Fibroblast of the aortic adventitia (primary cell): ENCODE measurements around the gene CHST8. TPM values are rescaled to one million over a fixed set of nuclear protein-coding genes. Genes with fewer than 3 reads are reported as not detected.

ENCODE experiments used
- DNase-seq: peaks from one replicate; pipeline ENCODE4 v3.0.0-alpha.2; 2010; ENCODE audit warnings: low read depth
- H3K4me3 ChIP-seq: 2 replicates; pipeline ENCODE4 v1.5.1; 2011; ENCODE audit warnings: low read depth, mild to moderate bottlenecking, control low read depth, low read length, moderate library complexity
- total RNA-seq: library from RNA; depleted of rRNA; stranded (reverse); fragments of >200 nt; gene quantifications from 2 replicates; pipeline ENCODE4 v1.2.3, GENCODE V29; 2012; ENCODE audit warnings: low replicate concordance
- TF ChIP-seq, protein P1 (sequence below): IDR thresholded peaks from 2 replicates; pipeline ENCODE4 v1.5.1; 2011; ENCODE audit warnings: mild to moderate bottlenecking, low read length, control low read depth, inconsistent platforms; ENCODE audit not compliant: insufficient read depth

CHST8 gene
- total RNA-seq, 1 donor = not detected

DNA sequence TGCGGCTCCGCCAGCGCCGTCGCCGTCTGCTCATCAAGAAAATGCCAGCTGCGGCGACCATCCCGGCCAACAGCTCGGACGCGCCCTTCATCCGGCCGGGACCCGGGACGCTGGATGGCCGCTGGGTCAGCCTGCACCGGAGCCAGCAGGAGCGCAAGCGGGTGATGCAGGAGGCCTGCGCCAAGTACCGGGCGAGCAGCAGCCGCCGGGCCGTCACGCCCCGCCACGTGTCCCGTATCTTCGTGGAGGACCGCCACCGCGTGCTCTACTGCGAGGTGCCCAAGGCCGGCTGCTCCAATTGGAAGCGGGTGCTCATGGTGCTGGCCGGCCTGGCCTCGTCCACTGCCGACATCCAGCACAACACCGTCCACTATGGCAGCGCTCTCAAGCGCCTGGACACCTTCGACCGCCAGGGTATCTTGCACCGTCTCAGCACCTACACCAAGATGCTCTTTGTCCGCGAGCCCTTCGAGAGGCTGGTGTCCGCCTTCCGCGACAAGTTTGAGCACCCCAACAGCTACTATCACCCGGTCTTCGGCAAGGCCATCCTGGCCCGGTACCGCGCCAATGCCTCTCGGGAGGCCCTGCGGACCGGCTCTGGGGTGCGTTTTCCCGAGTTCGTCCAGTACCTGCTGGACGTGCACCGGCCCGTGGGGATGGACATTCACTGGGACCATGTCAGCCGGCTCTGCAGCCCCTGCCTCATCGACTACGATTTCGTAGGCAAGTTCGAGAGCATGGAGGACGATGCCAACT lies 150.5 kb downstream of the CHST8 start:
- no peak for DNase-seq
- no peak overlapping the region for H3K4me3 ChIP-seq

DNA sequence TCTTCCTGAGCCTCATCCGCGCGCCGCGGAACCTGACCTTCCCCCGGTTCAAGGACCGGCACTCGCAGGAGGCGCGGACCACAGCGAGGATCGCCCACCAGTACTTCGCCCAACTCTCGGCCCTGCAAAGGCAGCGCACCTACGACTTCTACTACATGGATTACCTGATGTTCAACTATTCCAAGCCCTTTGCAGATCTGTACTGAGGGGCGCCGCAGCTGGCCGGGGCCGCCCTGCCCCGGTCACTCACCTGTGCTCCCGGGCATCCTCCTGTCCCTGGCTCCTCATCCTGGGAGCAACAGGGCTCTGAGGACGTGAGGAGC lies 151.1 kb downstream of the CHST8 start:
- no peak overlapping the region for H3K4me3 ChIP-seq
- DNase-seq = no peak

More for the DNA sequence above, 150.5 kb downstream of the CHST8 start:
- TF ChIP-seq, protein P1, sequence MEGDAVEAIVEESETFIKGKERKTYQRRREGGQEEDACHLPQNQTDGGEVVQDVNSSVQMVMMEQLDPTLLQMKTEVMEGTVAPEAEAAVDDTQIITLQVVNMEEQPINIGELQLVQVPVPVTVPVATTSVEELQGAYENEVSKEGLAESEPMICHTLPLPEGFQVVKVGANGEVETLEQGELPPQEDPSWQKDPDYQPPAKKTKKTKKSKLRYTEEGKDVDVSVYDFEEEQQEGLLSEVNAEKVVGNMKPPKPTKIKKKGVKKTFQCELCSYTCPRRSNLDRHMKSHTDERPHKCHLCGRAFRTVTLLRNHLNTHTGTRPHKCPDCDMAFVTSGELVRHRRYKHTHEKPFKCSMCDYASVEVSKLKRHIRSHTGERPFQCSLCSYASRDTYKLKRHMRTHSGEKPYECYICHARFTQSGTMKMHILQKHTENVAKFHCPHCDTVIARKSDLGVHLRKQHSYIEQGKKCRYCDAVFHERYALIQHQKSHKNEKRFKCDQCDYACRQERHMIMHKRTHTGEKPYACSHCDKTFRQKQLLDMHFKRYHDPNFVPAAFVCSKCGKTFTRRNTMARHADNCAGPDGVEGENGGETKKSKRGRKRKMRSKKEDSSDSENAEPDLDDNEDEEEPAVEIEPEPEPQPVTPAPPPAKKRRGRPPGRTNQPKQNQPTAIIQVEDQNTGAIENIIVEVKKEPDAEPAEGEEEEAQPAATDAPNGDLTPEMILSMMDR = no peak

DNA sequence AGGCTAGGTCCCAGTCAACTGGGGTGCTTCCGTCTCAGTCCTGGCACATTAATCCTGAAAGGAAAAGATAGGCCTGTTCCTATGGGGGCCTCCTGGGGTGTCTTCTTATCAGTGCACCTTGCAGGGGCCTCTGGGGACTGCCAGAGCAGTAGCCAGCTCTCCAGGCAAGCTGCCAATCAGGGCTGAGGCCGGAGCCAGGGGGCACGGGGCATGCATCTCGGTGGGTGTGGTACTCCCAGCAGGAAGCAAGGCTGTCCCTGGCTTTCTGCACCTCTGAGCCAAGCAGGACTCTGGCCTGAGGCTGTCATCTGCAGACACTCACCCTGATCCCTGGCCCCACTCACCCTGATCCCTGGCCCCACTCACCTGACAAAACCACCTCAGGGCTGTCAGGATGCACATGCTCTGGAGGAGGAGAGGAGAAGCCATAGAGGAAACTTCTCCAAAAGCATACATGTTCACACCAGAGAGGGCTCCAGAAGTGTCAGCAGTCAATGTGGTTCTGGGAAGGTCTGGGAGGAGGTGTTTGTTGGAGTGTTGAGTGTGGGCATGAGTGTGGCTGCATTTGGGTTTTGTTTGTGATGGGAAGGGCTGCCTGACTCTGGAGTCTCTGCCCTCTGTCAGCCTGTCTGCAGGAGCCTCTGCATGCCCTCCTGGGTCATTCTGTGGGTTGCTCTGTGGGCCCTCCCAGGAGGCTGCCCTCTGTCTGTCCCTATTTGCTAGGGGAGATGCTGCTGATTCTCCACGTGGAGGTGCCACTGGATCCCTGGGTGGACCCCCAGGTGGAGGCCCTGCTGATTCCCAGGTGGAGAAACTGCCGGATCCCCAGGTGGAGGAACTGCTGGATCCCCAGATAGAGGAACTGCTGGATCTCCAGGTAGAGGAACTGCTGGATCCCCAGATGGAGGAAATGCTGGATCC lies 152.2 kb downstream of the CHST8 start:
- no peak for DNase-seq
- H3K4me3 ChIP-seq = no peak overlapping the region
- TF ChIP-seq, protein P1 = no peak

More for the DNA sequence above, 151.1 kb downstream of the CHST8 start:
- TF ChIP-seq, protein P1 = no peak

DNA sequence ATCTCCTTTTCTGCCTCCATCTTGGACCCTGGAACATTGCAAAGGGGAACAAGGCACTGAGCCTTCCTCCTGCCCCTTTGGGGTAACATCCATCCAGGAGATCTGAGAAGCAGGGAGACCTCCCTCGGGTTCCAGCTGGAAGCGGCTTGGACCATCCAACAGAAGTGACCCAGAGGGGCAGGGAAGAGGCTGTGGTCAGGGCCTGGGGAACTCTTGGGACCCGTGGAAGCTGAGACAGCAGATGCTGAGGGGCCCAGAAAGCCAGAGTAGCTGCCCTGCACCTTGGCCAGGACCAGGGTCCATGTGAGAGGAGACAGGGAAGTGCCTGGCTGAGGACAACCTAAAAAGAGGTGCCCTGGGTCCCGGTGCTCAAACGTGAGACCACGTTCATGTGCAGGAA lies 153.0 kb downstream of the CHST8 start:
- TF ChIP-seq, protein P1 = no peak
- no peak overlapping the region for H3K4me3 ChIP-seq
- DNase-seq = no peak

DNA sequence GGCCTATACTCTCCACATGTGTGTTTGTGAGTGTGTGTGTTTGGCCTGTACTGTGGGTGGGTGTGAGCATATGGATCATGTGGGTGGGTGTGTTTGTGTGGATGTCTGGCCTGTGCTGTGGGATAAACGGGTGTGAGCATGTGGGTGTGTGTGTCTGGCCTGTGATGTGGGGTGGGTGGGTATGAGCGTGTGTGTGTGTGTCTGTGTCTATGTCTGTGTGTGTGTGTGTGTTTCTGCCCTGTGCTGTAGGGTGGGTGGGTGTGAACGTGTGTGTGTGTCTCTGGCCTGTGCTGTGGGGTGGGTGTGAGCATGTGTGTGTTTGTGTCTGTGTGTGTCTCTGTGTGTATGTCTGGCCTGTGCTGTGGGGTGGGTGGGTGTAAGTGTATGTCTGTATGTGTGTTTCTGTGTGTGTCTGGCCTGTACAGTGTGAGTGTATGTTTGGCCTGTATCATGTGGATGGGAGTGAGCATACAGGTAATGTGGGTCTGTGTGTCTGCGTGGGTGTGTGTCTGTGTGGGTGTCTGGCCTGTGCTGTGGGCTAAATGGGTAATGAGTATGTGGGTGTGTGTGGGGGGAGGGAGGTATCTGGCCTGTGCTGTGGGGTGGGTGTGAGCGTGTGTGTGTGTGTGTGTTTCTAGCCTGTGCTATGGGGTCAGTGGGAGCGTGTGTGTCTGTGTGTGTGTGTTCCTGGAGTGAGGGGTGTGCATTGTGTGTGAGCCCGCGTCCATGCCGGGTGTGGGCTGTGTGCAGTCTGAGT lies 154.2 kb downstream of the CHST8 start:
- H3K4me3 ChIP-seq = no peak overlapping the region
- DNase-seq = no peak
- TF ChIP-seq, protein P1 = no peak

DNA sequence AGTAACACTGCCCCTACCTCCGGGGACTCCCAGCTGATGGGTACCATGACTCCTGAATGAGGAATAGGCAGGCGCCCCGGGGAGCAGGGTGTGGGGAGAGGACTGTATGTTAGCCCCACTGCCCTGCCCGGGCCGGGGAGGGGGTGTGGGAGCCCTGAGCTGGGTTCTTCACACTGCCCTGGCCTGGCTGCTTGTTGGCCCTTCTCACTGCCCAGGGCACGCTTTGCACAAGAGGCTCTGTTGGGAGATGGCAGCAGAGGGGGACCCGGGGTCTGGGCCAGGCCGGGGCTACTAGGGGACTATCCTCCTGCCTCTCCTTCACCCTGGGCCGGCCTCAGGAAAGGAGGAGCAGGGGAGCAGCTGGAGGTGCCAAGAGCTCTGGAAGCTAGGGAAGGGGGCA lies 155.6 kb downstream of the CHST8 start:
- DNase-seq = no peak
- TF ChIP-seq, protein P1 = no peak
- no peak overlapping the region for H3K4me3 ChIP-seq
